NAMALWA (cell line): ENCODE results near the gene HHIPL1.

ENCODE experiments used
- DNase-seq: peaks from one replicate; pipeline ENCODE4 v3.0.0-alpha.2; 2015; ENCODE audit warnings: low spot score

The HHIPL1 gene

DNA sequence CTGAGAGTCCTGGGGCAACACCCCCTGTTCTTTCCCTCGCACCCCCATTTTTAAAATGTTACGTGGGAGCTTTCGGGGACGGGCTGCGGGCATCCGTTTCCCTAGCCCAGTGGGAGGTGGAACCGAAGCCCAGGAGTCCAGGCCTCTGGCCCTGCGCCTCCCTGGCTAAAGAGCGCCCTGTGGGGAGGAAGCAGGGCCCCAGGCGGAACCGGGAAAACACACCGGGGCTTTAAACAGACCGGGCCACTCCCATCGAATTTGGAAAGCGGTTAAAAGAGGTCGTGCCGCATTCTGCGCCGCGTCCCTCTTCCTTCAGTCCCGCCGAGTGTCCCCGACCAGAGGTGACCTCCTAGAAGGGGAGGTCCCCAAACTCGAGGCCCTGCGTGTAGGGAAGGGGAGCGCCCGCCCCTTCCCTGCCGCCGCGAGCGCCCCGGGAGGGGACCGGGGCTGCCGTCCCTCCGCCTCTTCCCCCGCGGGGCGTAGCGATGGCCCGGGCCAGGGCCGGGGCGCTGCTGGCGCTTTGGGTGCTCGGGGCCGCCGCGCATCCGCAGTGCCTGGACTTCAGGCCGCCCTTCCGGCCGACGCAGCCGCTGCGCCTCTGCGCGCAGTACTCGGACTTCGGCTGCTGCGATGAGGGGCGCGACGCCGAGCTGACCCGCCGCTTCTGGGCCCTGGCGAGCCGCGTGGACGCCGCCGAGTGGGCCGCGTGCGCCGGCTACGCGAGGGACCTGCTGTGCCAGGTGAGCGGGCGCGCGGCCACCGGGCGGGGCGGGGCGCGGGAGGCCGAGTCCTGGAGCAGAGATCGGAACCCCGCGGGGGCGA, at the start of gene HHIPL1:
Gene HHIPL1, plus strand, starts transcription at position 407 of the 822 bp plus-strand sequence. Its CDS starts 79 bp downstream, at position 486.
- no peak for DNase-seq

DNA sequence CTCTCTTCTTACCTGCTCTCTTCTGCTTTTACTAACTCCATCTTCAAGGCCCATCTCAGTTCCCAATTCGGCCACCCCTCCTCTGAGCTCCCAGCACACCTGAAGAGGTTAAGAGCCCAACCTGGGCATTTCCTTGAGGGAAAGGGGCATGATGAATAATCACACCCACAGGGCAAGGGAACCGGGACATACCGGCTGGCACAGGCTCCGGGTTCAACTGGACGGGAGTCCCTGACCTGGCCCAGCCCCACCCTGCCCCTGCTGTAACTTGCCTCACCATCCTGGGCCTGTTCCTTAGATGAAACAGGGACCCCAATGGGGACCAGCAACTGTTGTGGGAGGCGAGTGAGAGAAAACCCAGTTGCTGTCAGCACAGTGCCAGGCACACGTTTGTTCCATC, 49.4 kb upstream of the HHIPL1 start:
- no peak for DNase-seq

DNA sequence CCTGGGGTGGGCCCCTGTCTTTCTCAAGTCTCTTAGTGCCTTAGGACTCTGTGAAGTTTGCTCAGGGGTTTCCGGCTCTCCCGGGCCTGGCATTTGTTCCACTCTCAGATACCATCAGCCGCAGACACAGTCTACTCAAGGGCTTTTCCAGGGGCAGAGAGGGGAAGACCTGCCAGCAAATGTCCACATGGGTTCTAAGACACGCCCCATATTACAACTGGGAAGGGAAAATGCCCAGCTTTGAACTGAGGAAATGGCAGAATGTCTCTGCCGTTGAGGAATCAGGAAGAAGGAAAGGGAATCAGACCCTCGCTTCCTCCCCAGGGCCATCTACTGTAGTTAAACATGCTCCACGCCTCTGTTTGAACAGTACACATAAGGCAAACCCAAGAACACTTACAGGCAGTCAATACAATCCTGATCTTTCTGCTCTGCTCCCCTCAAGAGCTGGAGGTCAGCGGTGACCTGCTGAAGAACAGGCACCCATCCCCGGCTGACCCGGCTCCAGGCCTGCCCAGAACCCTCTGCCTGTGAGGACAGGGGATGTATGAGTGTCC, 48.8 kb upstream of the HHIPL1 start:
- no peak for DNase-seq

DNA sequence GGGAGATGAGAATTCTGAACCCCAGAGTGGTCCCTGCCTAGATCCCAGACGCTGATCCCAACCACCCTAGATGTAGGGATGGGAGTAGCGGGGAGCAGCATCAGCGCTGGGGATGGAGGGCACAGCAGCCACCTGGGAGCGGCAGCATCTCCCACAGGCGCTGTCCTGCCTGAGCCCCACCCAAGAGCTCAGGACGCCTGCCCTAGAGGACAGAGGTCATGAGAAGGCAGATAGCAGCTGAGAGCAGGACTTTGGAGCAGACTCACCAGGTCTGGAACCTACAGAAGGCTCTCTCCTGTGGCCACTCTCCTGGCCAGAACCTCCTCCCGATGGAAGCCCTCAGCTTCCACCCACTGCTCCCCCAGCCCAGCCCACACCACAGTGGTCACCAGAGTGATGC, 48.2 kb upstream of the HHIPL1 start:
- DNase-seq: no peak

DNA sequence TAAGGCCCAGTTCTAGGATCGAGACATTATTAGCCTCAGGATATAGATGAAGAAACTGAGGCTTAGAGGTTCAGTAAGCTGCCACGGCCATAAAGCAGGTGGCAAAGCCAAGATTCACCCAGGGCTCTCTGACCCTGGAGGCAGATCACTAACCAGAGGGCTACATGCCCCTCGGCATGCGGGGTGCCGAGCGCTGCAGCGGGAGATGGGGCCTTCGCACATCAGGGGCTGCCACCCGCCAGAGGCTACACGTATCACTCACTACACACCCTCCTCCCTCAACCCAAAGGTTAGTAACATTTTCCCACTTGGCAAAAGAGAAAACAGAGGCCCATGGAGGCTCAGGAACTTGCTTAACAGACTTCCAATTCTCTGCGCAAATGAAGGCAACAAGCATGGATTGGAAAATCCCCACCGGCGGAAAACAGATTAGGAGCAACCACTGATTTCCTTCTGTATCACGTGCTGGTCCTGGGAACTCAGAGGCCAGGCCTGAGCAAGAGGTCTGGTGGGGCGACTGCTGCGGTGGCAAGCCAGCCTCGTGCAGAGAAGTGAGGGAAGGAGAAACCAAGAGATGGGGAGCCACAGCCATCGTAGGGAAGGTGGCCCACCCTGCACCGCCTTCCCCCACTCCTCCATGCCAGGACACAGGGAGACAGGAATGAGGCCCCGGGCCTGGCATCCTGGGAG, 46.9 kb upstream of the HHIPL1 start:
- no peak for DNase-seq

DNA sequence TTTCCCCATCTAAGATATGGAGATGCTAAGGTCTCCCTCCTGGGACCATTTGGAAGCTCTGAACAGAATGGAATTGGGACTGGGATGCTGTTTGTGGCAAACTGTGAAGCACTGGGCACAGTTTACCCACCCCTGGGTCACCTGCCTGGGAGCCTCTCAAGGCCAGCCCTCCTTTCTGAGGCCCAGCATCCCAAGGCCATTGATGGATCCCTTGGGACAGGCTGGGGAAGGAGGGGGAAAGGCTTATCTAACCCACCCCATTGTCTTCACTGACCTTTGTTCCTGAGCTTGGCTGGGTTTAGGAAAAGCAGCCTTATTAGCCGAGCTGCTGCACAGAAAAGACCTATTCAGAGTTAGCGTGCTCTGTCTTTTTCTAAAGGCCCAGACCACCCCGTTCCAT, 46.2 kb upstream of the HHIPL1 start:
- no peak for DNase-seq

DNA sequence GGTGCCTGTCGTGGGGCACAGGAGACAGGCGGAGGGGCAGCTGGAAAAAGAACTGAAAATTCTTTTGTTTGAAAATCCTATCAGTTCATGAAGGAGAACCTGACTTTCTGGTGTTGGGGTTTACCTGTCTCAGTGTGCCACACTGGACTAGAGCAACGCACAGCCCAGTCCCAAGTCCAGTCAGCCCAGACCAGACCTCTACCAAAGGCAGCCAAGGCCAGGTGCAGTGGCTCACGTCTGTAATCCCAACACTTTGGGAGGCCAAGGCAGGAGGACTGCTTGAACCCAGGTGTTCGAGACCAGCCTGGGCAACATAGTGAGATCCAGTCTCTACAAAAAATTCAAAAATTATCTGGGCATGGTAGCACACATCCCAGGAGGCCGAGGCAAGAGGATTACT, 45.5 kb upstream of the HHIPL1 start:
- DNase-seq: no peak

DNA sequence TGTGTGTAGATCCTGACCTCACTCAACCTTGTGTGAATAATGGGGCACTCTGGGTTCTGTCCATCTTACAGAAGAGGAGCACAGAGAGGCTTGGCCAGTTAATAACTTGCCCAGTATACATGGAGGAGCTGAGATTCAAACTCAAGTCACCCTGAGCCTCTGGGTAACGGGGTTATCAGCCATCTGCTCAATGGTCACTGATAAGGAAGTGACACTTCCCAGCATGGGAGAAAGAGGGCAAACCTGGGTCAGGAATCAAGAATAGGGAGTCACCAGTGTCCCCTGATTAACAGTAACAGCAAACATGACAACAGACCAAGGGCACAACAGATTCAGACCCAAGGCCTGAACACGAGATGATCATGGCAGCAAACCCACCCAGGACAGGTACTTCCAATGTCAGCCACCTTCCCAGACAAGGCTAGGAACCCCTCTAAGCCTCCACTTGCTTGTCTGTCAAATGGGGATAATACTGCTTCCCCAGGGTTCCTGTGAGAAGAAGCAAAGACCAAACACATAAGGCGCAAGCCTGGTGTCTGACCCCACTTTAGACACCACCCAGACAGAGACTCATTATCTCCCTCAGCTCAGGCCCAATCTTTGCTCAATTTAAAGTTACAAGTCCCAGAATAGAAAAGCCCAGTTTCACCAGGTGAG, 44.6 kb upstream of the HHIPL1 start:
- no peak for DNase-seq

DNA sequence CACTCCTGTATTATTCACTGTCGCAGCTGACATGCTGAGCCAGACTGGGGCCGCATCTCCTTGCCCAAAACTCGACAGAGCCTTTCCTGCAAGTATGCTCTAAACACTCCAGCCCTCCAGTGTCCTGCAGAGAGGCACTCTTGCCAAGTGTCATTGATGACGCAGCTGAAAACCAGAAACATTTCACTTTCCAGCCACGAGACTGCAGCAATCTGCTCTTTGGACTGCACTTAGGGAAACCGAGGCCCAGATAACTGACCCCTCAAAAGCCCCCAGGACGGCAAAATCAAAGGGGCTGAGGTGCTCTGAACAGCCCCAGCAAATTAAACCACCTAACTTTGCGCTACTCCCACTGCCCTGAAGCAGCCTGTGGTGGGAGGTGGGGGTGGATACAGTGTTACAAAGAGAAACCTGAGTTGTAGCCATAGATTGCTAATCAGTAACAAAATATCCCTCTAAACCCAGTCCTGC, 43.5 kb upstream of the HHIPL1 start:
- DNase-seq: no peak

DNA sequence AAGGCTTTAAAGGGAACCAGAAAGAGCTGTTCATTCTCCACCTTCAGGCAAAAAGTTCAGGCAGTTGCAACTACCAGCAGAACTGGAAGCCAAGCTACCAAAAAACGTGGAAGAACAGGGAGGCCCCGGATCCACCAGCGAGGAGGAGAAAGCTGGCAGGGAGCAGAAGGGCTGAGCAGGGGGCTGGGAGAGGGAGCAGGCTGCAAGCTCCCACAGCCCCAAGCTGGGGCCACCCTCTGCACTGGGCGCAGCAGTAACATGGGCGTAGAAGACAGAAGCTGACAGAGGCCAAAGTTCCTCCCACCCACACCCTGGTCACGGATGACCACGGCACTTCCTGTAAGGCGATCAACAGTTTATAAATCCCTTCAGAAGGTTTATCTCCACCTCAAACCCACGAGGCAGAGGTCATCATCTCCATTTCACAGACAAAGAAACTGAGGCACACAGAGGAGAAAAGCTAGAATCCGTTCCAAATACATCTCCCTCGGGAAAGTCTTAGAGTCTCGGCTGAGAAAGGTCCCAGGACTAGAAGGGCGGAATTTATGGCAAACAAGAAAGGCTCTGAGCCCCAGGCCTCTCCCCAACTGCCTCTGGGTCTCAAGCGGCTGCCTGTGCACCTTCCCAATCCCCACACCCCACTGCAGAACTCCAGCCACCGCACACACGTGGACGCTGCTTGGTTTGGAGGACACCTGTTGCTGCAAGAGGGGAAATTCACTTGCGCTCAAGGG, 42.7 kb upstream of the HHIPL1 start:
- no peak for DNase-seq

DNA sequence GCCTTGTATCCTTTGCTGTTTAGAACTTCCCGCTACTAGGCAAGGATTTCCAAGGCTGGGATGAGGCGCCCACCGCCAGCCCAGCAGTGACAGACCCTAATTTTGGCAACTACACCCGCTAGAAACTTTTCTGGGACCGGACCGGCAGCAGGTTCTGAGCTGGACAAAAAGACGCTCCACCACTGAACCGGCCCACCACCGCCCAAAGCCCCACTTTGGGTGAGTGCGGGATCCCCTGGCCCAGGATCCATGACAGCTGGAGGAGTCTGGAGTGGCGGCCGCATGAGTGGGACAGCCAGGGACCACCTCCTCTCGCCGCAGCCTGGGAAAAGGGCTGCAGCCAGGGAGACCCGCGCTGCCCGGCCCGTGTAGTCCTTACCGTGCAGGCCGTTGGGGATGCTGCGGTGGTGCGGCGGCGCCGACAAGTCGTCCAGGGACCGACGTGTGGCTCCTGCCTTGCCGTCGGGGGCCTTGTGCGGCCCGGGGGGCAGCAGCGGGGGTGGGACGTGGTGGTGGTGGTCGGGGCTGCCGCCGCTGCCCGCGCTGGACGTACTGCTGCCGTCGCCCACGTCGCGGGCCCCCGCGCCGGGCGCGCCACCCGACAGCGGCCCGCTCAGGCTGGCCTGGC, 42.0 kb upstream of the HHIPL1 start:
- no peak for DNase-seq

DNA sequence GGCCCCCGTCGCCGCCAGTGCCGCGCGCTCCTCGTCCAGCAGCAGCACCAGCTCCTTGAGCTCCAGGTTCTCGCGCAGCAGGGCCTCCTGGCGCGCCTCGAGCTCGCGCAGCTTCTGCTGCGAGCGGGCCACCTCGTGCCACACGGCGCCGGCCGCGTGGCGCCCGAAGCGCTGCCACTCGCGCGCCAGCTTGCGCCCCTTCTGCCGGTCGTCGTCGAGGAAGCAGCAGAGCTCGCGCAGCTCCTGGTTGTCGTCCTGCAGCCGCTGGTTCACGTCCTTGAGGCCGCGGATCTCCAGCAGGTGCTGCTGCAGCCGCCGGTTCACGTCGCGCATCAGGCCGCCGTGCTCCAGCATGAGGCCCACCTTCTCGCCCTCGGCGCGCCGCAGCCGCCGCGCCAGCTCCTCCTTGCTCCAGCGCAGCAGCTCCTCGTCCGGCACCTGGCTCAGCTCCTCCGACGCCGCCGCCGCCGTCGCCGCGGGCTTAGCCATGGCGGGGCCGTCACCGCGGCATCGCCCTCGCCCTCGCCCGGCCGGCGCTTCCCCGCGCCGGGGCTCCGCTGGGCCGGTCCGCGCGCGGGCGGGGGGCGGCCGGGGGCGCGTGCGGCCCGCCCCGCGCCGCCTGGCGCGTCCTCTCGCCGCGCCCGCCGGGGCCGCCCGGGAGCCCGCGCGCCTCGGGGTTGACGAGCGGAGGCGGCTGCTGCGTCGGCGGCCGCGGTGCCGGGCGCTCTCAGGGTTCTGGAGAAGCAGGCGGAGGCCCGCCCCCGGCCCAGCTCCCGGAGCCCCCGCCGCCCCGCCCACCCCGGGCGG, 41.3 kb upstream of the HHIPL1 start, which contains the start of gene CCDC85C:
Gene CCDC85C, minus strand, starts transcription at position 737 of the 807 bp plus-strand sequence. Its CDS starts 248 bp downstream, at position 489.
- DNase-seq: no peak

DNA sequence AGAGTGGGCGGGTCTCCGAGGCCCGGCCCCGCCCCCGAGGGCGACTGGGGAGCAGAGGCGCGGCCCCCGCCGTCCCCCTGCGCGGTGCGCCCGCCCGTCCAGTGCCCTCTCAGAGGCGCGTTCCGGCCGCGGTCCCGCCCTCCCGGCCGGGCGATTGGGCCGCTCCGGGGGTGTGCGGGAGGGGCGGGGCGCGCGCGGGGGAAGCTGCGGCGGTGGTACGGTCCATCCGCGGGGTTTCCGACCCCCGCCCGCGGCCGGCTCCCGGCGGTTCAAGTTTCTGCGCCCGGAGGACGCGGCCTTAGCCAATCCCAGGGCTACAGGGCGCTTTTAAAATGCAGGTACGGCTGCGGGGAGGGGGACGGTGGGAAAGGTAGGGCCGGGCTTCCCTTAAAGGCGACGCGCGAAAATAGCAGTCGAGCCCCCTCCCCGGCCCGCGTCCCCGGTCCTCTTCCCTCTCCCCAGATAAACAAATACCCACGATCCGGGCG, 40.6 kb upstream of the HHIPL1 start:
- no peak for DNase-seq

DNA sequence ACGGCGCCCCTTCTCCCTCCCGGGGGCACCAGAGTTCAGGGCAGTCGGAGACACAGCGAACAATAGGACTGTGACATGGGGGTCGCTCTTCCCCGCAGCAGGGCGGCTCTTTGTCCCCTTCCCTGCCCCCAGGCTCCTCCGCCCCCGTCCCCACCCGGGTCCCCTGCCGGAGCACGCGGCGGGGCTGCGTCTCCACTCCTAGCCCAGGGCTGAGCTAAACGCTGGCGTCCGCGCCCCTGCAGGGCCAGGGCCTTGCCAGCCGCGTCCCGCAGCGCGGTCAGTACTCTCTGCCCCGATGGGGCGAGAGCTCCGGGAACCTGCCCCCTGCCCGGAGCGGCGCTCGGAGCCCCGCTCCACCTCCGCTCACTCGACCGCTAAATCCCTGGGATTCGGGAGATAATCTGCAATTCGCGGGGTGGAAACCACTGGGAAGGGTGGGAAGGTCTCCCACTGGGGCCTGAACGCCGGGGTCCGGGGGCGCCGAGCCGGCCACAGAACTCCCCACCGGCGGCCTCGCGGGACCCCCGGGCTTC, 40.1 kb upstream of the HHIPL1 start:
- DNase-seq: no peak

DNA sequence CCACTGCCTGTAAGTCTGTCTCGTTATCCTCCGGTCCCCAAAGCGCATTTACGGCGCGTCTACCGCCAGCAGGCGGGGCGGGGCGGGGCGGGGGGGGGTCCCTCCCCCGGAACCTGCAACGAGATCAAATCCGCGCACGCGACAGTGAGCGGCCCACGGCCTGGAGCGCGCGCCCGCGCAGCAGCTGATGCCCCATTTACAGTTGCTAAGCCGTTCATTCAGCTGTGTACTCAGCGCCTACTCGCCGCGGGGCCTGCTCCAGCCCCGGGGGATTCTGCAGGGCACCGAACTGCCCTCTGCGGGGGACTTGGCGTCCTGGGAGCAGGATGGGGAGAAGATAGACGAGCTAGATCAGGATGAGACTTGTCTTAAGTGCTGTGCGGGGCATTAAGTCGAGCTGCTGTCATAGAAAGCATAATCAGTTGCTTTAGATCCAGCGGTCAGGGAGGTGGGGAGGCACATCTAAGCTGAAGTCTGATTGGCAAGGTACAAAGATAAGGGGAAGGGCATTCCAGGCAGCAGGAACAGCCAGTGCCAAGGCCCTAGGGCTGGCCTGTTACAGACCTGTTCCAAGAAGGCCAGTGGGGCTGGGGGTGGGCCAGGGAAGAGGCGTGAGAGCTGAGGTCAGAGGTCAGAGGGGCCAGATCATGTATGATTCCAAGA, 39.5 kb upstream of the HHIPL1 start:
- no peak for DNase-seq

DNA sequence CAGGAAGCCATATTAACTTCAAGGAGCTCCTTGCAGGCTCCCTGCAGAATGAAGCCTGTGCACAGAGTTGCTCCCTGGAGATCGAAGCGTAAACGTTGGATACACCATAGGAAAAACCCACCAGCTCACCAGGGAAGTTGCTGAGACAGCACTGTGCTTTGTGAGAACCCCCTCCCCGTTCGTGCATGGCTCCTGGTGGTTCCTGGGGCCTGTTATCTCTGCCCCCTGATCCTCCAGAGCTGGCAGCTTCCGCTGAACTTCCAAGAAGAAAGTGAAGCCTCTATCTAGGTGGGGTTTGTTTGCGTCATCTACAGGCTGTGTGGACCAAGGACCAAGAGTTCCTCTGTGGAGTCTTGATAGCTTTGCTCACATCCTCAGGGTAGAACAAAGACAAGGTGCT, 38.6 kb upstream of the HHIPL1 start:
- no peak for DNase-seq

DNA sequence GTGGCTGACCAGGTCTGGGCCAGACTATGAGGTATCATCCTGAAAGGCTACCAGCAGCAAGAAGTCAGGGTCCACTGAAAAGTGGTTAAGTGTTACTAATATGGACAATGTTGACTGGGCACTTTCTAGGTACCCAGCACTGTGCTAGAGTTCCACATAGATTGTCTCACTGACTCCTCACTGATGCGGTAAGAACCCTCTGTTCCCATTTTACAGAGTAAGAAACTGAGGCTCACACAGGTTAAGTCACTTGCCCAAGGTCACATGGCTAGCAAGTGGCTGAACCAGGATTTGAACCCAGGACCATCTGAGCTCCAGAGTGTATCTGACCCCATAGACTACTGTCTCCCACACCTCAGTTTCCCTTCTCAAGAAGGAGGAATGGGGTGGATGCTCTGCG, 36.3 kb upstream of the HHIPL1 start:
- DNase-seq: no peak

DNA sequence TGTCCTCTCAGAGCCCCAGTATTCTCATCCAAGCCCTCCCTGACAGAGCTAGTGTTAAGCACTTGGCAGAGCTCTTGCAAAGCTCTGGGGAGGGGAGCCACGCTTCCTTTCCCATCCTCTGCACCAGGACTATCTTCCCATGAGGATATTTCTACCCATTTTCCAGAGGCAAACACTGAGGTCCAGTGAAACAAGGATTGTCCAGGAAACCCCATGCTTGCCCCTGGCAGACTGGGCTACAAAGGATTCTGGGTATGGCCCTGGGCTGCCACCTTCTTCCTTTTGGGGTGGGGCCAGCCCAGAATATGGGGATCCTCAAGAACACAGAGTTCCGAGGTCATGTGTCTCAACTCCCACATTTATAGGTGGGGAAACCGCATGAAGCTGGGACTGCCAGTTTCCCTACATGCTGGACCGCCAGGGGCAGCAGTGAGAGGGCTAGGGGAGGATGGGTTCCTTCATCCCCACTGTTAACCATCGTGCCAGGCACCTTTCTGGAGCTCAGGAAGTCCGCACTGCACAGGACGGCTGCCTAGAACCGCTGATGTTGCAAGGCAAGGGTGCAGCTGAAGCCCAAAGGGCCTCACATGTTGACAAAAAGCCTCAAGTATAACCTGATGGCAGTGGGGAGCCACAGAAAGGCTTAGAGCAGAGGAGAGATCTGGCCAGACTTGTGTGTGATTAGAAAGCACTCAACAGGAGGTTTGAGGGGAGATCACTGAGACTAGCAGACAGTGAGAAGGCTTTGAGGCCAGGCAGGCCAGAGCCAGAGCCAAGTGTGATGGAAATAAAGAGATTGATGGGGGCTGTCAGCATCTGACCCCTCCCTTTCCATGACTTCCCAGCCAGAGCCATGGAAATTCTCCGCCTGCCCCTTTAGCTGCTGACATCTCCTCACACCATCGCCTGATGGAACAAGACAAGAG, 35.4 kb upstream of the HHIPL1 start:
- peak; percentile 25 for DNase-seq
